SIG-M5 treated with dmso at 0.1 percent for 504 hours (cell line): ENCODE results near the gene MYLK4.

Source experiments
- DNase-seq: peaks from one replicate; lab custom pipeline; 2025; ENCODE audit not compliant: unreplicated experiment; lab: John Stamatoyannopoulos, UW

MYLK4 gene

GRCh38 chr6:2756687-2757224 lies 6.0 kb upstream of the MYLK4 start:
- no peak for DNase-seq

GRCh38 chr6:2756241-2756640 lies 5.5 kb upstream of the MYLK4 start:
- DNase-seq = no peak

- no peak for DNase-seq
Observed at GRCh38 chr6:2755456-2755855, 4.7 kb upstream of the MYLK4 start.

- no peak for DNase-seq
Observed at GRCh38 chr6:2754911-2755310, 4.2 kb upstream of the MYLK4 start.

- DNase-seq = no peak
Observed at GRCh38 chr6:2754393-2754792, 3.7 kb upstream of the MYLK4 start.

GRCh38 chr6:2753743-2754142 lies 3.0 kb upstream of the MYLK4 start:
- DNase-seq = no peak

- no peak for DNase-seq
Observed at GRCh38 chr6:2753110-2753489, 2.4 kb upstream of the MYLK4 start.

GRCh38 chr6:2752477-2753109 lies 1.9 kb upstream of the MYLK4 start:
- DNase-seq = no peak

GRCh38 chr6:2751871-2752270 lies 1.1 kb upstream of the MYLK4 start:
- no peak for DNase-seq

GRCh38 chr6:2749969-2750600 lies 637 bp downstream of the MYLK4 start:
- DNase-seq = peak; percentile 59

- DNase-seq = no peak
Observed at GRCh38 chr6:2748183-2748582, 2.5 kb downstream of the MYLK4 start.

- DNase-seq = no peak
Observed at GRCh38 chr6:2746557-2747061, 4.1 kb downstream of the MYLK4 start.

GRCh38 chr6:2745246-2745645 lies 5.5 kb downstream of the MYLK4 start:
- no peak for DNase-seq

- DNase-seq = no peak
Observed at GRCh38 chr6:2744778-2745177, 5.9 kb downstream of the MYLK4 start.

- DNase-seq = no peak
Observed at GRCh38 chr6:2744209-2744771, 6.4 kb downstream of the MYLK4 start.

- no peak for DNase-seq
Observed at GRCh38 chr6:2743280-2744208, 7.2 kb downstream of the MYLK4 start.

- DNase-seq = no peak
Observed at GRCh38 chr6:2741756-2742155, 9.0 kb downstream of the MYLK4 start.

GRCh38 chr6:2740581-2740980 lies 10.1 kb downstream of the MYLK4 start:
- DNase-seq = no peak

- no peak for DNase-seq
Observed at GRCh38 chr6:2739335-2739734, 11.4 kb downstream of the MYLK4 start.

GRCh38 chr6:2738373-2738979 lies 12.2 kb downstream of the MYLK4 start:
- DNase-seq = peak; percentile 62

- no peak for DNase-seq
Observed at GRCh38 chr6:2737885-2738284, 12.8 kb downstream of the MYLK4 start.
